NCI-H2107 (cell line): ENCODE data around the gene ST6GALNAC1.
A peak's percentile ranks its signal among the peaks of the same experiment; 100 is the strongest.

ENCODE experiments used
- DNase-seq: peaks from one replicate; lab custom pipeline; 2025; lab: John Stamatoyannopoulos, UW

Gene ST6GALNAC1

GRCh38 chr17:76643553-76644148, at the start of gene ST6GALNAC1:
ST6GALNAC1 (minus strand) TSS chr17:76643757; CDS start chr17:76643638, 119 bp downstream.
- no peak for DNase-seq

GRCh38 chr17:76691379-76692191, 48.0 kb upstream of the ST6GALNAC1 start:
- DNase-seq, result no peak

GRCh38 chr17:76690596-76691280, 47.2 kb upstream of the ST6GALNAC1 start:
- no peak for DNase-seq

GRCh38 chr17:76689859-76690258, 46.3 kb upstream of the ST6GALNAC1 start:
- no peak for DNase-seq

- DNase-seq, result no peak
Observed at GRCh38 chr17:76688165-76688622, 44.6 kb upstream of the ST6GALNAC1 start.

- DNase-seq, result no peak
Observed at GRCh38 chr17:76687298-76688164, 44.0 kb upstream of the ST6GALNAC1 start.

GRCh38 chr17:76686538-76687297, 43.2 kb upstream of the ST6GALNAC1 start:
- no peak for DNase-seq

GRCh38 chr17:76685846-76686245, 42.3 kb upstream of the ST6GALNAC1 start:
- DNase-seq, result no peak

- DNase-seq, result no peak
Observed at GRCh38 chr17:76685366-76685765, 41.8 kb upstream of the ST6GALNAC1 start.

GRCh38 chr17:76684756-76685155, 41.2 kb upstream of the ST6GALNAC1 start:
- no peak for DNase-seq

GRCh38 chr17:76683921-76684745, 40.6 kb upstream of the ST6GALNAC1 start:
- no peak for DNase-seq

- no peak for DNase-seq
Observed at GRCh38 chr17:76683011-76683755, 39.6 kb upstream of the ST6GALNAC1 start.

GRCh38 chr17:76682296-76682695, 38.7 kb upstream of the ST6GALNAC1 start:
- DNase-seq, result no peak

- DNase-seq, result peak; percentile 39
Observed at GRCh38 chr17:76681222-76682137, 37.9 kb upstream of the ST6GALNAC1 start.

- no peak for DNase-seq
Observed at GRCh38 chr17:76679239-76679638, 35.7 kb upstream of the ST6GALNAC1 start.

- no peak for DNase-seq
Observed at GRCh38 chr17:76678330-76678729, 34.8 kb upstream of the ST6GALNAC1 start.

- DNase-seq, result no peak
Observed at GRCh38 chr17:76677406-76677805, 33.8 kb upstream of the ST6GALNAC1 start.

- DNase-seq, result no peak
Observed at GRCh38 chr17:76676629-76677028, 33.1 kb upstream of the ST6GALNAC1 start.
